Measurements from ENCODE around the gene ERCC8. TPM values are rescaled to one million over a fixed set of nuclear protein-coding genes. Genes with fewer than 3 reads are reported as not detected.

ERCC8 gene
- total and polyA plus RNA-seq, 2 experiments from 2014 or later, result 21.6 to 53.9 TPM

DNA sequence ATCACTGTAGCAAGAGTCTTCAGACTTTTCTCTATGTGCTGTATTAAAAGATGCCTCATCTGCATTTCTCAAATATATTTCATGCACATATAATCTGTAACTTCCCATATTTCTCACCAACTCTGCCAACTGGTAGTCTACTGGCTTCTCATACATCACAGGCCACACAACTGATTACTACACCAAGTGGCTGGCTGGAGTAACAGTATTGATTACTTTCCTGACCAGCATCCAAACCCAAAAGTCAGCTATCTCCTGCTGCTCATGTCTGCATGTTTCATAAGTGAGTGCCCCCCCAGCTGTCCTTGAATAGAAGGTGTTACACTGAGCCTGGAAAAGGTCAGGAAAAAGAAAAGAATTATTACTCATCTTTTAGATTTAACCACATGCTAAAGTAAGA, 17.4 kb downstream of the ERCC8 start (continued):
- TF ChIP-seq, protein P1, sequence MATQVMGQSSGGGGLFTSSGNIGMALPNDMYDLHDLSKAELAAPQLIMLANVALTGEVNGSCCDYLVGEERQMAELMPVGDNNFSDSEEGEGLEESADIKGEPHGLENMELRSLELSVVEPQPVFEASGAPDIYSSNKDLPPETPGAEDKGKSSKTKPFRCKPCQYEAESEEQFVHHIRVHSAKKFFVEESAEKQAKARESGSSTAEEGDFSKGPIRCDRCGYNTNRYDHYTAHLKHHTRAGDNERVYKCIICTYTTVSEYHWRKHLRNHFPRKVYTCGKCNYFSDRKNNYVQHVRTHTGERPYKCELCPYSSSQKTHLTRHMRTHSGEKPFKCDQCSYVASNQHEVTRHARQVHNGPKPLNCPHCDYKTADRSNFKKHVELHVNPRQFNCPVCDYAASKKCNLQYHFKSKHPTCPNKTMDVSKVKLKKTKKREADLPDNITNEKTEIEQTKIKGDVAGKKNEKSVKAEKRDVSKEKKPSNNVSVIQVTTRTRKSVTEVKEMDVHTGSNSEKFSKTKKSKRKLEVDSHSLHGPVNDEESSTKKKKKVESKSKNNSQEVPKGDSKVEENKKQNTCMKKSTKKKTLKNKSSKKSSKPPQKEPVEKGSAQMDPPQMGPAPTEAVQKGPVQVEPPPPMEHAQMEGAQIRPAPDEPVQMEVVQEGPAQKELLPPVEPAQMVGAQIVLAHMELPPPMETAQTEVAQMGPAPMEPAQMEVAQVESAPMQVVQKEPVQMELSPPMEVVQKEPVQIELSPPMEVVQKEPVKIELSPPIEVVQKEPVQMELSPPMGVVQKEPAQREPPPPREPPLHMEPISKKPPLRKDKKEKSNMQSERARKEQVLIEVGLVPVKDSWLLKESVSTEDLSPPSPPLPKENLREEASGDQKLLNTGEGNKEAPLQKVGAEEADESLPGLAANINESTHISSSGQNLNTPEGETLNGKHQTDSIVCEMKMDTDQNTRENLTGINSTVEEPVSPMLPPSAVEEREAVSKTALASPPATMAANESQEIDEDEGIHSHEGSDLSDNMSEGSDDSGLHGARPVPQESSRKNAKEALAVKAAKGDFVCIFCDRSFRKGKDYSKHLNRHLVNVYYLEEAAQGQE (IDR thresholded peaks at IDR 0.05; ENCODE audit: unreplicated experiment), result no peak
- TF ChIP-seq POLR2AphosphoS5 (IDR thresholded peaks at IDR 0.05; ENCODE audit: low read depth) (no peak), EZH2 (IDR thresholded peaks at IDR 0.05; ENCODE audit: low read depth, unreplicated experiment) (no peak), ZNF114 (CRISPR knock-in tag; IDR thresholded peaks at IDR 0.05) (no peak), JUNB (IDR thresholded peaks at IDR 0.05; ENCODE audit: unreplicated experiment) (no peak), NANOG (IDR thresholded peaks at IDR 0.05; ENCODE audit: borderline replicate concordance) (no peak), CREB1 (CRISPR knock-in tag; IDR thresholded peaks at IDR 0.05; ENCODE audit: low read depth) (no peak)
- TF ChIP-seq, protein P2, sequence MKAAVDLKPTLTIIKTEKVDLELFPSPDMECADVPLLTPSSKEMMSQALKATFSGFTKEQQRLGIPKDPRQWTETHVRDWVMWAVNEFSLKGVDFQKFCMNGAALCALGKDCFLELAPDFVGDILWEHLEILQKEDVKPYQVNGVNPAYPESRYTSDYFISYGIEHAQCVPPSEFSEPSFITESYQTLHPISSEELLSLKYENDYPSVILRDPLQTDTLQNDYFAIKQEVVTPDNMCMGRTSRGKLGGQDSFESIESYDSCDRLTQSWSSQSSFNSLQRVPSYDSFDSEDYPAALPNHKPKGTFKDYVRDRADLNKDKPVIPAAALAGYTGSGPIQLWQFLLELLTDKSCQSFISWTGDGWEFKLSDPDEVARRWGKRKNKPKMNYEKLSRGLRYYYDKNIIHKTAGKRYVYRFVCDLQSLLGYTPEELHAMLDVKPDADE (IDR thresholded peaks at IDR 0.05), result no peak

DNA sequence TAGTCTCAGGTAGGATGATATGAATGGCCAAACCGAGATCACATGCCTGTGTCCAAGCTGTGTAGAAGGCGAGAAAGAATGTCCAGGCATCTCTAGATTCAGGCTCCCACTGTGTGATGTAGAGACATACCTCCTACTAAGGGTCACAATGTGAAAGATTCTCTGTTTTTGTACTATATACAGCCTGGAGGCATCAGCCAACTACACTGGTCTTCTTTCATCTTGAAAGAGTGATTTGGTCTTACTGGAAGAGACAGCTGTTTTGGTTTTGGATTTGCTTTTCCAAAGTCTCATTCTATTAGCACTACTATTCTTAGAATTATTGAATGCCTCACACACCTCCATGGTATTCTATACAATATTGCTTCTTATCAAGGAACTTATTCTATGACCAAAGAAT, 26.4 kb downstream of the ERCC8 start:
- Histone ChIP-seq H3F3A (replicated peaks; ENCODE audit: low read depth) (no peaks in the 10 kb centered on the region), H3K4me1 (ENCODE audit: insufficient read depth) (no peaks in the 10 kb centered on the region), H3K79me2 (replicated peaks; ENCODE audit: insufficient read depth) (no peaks in the 10 kb centered on the region), H3K27me3 (ENCODE audit: insufficient read depth) (no peaks in the 10 kb centered on the region), H2AFZ (no peak overlapping the region), H3K4me2 (no peak overlapping the region), H3K9me2 (ENCODE audit: insufficient read depth) (no peaks in the 10 kb centered on the region), H4K20me1 (replicated peaks; ENCODE audit: insufficient read depth) (no peaks in the 10 kb centered on the region), H3K4me3 (no peak overlapping the region), H3K27ac (ENCODE audit: low read depth) (no peak overlapping the region), H3K36me3 (ENCODE audit: insufficient read depth) (peaks cover 5% of the 10 kb centered on the region; the same call in 1 of the 2 replicates)
- Mint-ChIP-seq H3K9me3 (no peaks in the 10 kb centered on the region), H3K27ac (no peak overlapping the region), H3K27me3 (ENCODE audit: insufficient read depth, low read depth, poor library complexity) (no peaks in the 10 kb centered on the region), H3K4me1 (no peaks in the 10 kb centered on the region), H3K36me3 (ENCODE audit: low read depth) (peaks cover 23% of the 10 kb centered on the region), H3K4me3 (no peak overlapping the region)
- DNase-seq (ENCODE audit: low spot score), result no peak
- ATAC-seq, result no peak
- TF ChIP-seq, protein P2 (IDR thresholded peaks at IDR 0.05), result no peak
- TF ChIP-seq STAT1 (IDR thresholded peaks at IDR 0.05; ENCODE audit: unreplicated experiment) (no peak), CREB1 (CRISPR knock-in tag; IDR thresholded peaks at IDR 0.05; ENCODE audit: low read depth) (no peak), ZNF114 (CRISPR knock-in tag; IDR thresholded peaks at IDR 0.05) (no peak)
- TF ChIP-seq, protein P3, sequence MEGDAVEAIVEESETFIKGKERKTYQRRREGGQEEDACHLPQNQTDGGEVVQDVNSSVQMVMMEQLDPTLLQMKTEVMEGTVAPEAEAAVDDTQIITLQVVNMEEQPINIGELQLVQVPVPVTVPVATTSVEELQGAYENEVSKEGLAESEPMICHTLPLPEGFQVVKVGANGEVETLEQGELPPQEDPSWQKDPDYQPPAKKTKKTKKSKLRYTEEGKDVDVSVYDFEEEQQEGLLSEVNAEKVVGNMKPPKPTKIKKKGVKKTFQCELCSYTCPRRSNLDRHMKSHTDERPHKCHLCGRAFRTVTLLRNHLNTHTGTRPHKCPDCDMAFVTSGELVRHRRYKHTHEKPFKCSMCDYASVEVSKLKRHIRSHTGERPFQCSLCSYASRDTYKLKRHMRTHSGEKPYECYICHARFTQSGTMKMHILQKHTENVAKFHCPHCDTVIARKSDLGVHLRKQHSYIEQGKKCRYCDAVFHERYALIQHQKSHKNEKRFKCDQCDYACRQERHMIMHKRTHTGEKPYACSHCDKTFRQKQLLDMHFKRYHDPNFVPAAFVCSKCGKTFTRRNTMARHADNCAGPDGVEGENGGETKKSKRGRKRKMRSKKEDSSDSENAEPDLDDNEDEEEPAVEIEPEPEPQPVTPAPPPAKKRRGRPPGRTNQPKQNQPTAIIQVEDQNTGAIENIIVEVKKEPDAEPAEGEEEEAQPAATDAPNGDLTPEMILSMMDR (conservative IDR thresholded peaks at IDR 0.05; ENCODE audit: low read depth in 2 of 2), result no peak
- TF ChIP-seq, protein P4, sequence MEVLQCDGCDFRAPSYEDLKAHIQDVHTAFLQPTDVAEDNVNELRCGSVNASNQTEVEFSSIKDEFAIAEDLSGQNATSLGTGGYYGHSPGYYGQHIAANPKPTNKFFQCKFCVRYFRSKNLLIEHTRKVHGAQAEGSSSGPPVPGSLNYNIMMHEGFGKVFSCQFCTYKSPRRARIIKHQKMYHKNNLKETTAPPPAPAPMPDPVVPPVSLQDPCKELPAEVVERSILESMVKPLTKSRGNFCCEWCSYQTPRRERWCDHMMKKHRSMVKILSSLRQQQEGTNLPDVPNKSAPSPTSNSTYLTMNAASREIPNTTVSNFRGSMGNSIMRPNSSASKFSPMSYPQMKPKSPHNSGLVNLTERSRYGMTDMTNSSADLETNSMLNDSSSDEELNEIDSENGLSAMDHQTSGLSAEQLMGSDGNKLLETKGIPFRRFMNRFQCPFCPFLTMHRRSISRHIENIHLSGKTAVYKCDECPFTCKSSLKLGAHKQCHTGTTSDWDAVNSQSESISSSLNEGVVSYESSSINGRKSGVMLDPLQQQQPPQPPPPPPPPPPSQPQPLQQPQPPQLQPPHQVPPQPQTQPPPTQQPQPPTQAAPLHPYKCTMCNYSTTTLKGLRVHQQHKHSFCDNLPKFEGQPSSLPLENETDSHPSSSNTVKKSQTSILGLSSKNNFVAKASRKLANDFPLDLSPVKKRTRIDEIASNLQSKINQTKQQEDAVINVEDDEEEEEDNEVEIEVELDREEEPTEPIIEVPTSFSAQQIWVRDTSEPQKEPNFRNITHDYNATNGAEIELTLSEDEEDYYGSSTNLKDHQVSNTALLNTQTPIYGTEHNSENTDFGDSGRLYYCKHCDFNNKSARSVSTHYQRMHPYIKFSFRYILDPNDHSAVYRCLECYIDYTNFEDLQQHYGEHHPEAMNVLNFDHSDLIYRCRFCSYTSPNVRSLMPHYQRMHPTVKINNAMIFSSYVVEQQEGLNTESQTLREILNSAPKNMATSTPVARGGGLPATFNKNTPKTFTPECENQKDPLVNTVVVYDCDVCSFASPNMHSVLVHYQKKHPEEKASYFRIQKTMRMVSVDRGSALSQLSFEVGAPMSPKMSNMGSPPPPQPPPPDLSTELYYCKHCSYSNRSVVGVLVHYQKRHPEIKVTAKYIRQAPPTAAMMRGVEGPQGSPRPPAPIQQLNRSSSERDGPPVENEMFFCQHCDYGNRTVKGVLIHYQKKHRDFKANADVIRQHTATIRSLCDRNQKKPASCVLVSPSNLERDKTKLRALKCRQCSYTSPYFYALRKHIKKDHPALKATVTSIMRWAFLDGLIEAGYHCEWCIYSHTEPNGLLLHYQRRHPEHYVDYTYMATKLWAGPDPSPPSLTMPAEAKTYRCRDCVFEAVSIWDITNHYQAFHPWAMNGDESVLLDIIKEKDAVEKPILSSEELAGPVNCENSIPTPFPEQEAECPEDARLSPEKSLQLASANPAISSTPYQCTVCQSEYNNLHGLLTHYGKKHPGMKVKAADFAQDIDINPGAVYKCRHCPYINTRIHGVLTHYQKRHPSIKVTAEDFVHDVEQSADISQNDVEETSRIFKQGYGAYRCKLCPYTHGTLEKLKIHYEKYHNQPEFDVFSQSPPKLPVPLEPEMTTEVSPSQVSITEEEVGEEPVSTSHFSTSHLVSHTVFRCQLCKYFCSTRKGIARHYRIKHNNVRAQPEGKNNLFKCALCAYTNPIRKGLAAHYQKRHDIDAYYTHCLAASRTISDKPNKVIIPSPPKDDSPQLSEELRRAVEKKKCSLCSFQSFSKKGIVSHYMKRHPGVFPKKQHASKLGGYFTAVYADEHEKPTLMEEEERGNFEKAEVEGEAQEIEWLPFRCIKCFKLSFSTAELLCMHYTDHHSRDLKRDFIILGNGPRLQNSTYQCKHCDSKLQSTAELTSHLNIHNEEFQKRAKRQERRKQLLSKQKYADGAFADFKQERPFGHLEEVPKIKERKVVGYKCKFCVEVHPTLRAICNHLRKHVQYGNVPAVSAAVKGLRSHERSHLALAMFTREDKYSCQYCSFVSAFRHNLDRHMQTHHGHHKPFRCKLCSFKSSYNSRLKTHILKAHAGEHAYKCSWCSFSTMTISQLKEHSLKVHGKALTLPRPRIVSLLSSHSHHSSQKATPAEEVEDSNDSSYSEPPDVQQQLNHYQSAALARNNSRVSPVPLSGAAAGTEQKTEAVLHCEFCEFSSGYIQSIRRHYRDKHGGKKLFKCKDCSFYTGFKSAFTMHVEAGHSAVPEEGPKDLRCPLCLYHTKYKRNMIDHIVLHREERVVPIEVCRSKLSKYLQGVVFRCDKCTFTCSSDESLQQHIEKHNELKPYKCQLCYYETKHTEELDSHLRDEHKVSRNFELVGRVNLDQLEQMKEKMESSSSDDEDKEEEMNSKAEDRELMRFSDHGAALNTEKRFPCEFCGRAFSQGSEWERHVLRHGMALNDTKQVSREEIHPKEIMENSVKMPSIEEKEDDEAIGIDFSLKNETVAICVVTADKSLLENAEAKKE (CRISPR knock-in tag; IDR thresholded peaks at IDR 0.05), result no peak

All from GM23338 (cell line).